HUES6 (cell line): Measurements from ENCODE around the gene DROSHA.
"Not testable (repeated sequence)": the region's sequence is repeated elsewhere in the genome, so short reads cannot be mapped to it uniquely, and the experiment has no call there.

ENCODE experiments used
- H3K27ac ChIP-seq: 2 replicates; pipeline ENCODE4 v1.7.0; 2013; ENCODE audit warnings: low read depth, mild to moderate bottlenecking, low read length, inconsistent platforms
- H3K27me3 ChIP-seq: 2 replicates; pipeline ENCODE4 v1.6.1; 2013; ENCODE audit warnings: low read length; ENCODE audit not compliant: control insufficient read depth, insufficient read depth
- H3K36me3 ChIP-seq: 2 replicates; pipeline ENCODE4 v1.6.1; 2013; ENCODE audit warnings: low read length; ENCODE audit not compliant: control insufficient read depth, insufficient read depth
- H3K4me1 ChIP-seq: 2 replicates; pipeline ENCODE4 v1.6.1; 2013; ENCODE audit warnings: low read length; ENCODE audit not compliant: control insufficient read depth, insufficient read depth
- H3K4me3 ChIP-seq: 2 replicates; pipeline ENCODE4 v1.5.1; 2013; ENCODE audit warnings: low read depth, low read length
- H3K9ac ChIP-seq: one replicate; pipeline ENCODE4 v1.6.1; 2013; ENCODE audit warnings: mild to moderate bottlenecking, low read length
- H3K9me3 ChIP-seq: 2 replicates; pipeline ENCODE4 v1.6.1; 2013; ENCODE audit warnings: low read depth, low read length; ENCODE audit not compliant: control insufficient read depth, insufficient read depth

Gene DROSHA

GRCh38 chr5:31401691-31402090 lies 130.2 kb downstream of the DROSHA start:
- no peak overlapping the region for H3K4me3 ChIP-seq
- H3K27ac ChIP-seq: no peak overlapping the region
- peaks cover 12% of the 10 kb centered on the region for H3K4me1 ChIP-seq
- H3K9me3 ChIP-seq: no peaks in the 10 kb centered on the region
- H3K27me3 ChIP-seq: no peaks in the 10 kb centered on the region
- H3K36me3 ChIP-seq: peaks cover 40% of the 10 kb centered on the region
- H3K9ac ChIP-seq: no peak overlapping the region

DNA sequence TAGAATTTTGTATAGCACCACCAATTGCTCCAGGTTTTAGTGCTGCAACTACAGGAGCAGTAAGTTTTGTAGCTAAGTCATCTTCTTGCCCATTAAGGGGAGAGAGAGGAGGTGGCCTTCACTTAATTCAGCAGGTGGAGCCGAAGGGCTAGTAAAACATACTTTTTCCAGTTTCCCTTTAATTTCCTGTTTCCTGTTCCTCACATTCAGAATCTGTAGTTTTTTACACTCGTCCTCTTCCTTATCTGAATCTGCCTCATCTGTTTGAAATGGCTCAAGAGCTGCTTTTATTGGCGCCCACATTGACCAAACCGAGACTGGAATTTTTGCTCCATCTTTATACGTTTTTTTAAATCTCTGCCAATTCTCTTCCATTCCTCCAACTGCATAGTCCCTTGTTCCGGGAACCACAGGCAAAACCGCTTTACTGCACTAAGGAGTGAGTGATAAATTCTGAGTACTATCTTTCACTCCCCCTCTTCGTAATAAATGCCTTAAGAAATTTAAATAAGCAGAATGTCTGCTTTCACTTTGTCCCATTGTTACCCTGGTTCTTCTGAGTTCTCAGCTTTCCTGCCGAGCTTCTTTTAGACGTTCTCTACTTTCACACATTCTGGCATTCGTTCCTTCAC lies 133.9 kb downstream of the DROSHA start:
- Histone ChIP-seq H3K27me3 (no peaks in the 10 kb centered on the region), H3K9me3 (no peaks in the 10 kb centered on the region), H3K36me3 (peaks cover 19% of the 10 kb centered on the region), H3K4me3 (no peak overlapping the region), H3K4me1 (peaks cover 12% of the 10 kb centered on the region), H3K9ac (no peak overlapping the region), H3K27ac (no peak overlapping the region)

GRCh38 chr5:31396611-31397295 lies 135.1 kb downstream of the DROSHA start:
- no peak overlapping the region for H3K9ac ChIP-seq
- H3K36me3 ChIP-seq: peaks cover 14% of the 10 kb centered on the region
- no peaks in the 10 kb centered on the region for H3K9me3 ChIP-seq
- no peak overlapping the region for H3K4me3 ChIP-seq
- H3K27ac ChIP-seq: no peak overlapping the region
- H3K27me3 ChIP-seq: no peaks in the 10 kb centered on the region
- H3K4me1 ChIP-seq: peaks cover 12% of the 10 kb centered on the region

DNA sequence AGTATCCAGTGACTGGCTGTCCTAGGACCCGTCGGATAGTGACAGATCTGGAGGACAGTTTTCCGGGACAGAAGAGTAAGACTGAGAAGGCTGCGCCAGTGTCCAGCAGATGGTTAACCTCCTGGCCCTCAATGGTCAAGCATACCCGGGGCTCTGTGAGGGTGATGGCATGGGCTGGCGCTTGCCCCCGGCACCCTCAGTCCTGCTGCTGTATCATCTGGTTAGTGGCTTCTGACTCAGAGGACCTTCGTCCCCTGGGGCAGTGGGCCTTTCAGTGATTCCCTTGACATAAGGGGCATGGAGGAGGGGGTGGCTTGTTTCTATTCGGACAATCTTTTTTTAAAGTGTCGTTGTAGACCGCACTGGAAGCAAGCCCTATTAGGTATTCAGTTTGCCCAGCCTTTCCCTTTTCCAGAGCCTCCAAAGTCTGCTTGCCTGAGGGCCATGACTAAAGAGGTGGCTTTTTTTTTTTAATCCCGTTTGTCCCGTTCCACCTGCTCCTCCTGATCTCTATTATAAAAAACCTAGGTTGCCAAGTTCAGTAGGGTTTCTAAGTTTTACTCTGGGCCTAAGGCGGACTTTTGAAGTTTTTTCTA lies 136.3 kb downstream of the DROSHA start:
- not testable (repeated sequence) for H3K36me3 ChIP-seq, H3K9me3 ChIP-seq, H3K9ac ChIP-seq, H3K27ac ChIP-seq, H3K27me3 ChIP-seq, H3K4me3 ChIP-seq
- H3K4me1 ChIP-seq: peaks cover 12% of the 10 kb centered on the region

DNA sequence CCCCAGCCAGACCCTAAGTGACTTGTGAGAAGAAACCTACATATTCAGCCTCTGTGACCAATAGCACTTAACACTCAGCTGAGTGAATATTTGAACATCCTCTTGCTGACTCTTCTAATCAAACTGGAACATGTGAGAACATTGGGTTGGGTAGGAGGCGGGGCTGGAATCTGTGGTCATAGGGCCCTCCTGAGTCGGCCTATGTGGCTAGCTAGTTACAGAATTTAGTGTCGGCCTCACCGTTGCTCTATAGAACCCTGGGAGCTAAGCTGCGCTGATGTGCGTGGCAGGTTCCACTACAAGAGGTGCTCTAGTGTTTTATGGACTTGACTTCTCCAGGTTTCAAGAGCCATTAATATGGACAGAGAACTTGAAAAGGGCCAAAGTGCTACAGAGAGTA lies 138.8 kb downstream of the DROSHA start:
- no peak overlapping the region for H3K4me3 ChIP-seq
- H3K36me3 ChIP-seq: no peaks in the 10 kb centered on the region
- no peak overlapping the region for H3K27ac ChIP-seq
- peaks cover 7% of the 10 kb centered on the region for H3K4me1 ChIP-seq
- H3K27me3 ChIP-seq: no peaks in the 10 kb centered on the region
- H3K9me3 ChIP-seq: peaks cover 17% of the 10 kb centered on the region
- no peak overlapping the region for H3K9ac ChIP-seq

DNA sequence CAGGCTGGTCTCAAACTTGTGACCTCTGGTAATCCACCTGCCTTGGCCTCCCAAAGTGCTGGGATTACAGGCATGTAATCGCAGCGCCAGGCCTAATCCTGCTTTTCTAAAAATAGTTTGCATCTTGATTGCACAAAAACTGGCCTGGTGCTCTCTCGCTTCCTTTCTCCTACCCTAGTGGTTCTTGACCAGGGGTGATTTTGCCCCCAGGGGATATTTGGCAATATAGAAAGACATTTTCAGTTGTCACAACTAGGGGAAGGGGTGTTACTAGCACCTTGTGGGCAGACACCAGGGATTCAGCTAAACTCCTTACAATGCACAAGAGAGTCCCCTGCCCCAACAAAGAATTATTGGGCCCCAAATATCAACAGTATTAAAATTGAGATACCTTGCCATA lies 139.8 kb downstream of the DROSHA start:
- no peak overlapping the region for H3K27ac ChIP-seq
- no peak overlapping the region for H3K4me3 ChIP-seq

GRCh38 chr5:31390256-31390655 lies 141.6 kb downstream of the DROSHA start:
- Histone ChIP-seq H3K4me3 (no peak overlapping the region), H3K27me3 (no peaks in the 10 kb centered on the region), H3K36me3 (no peaks in the 10 kb centered on the region), H3K27ac (no peak overlapping the region), H3K9ac (no peak overlapping the region), H3K9me3 (peaks cover 28% of the 10 kb centered on the region), H3K4me1 (no peaks in the 10 kb centered on the region)

More for the DNA sequence above, 139.8 kb downstream of the DROSHA start:
- Histone ChIP-seq H3K9me3 (peaks cover 28% of the 10 kb centered on the region), H3K9ac (no peak overlapping the region), H3K36me3 (no peaks in the 10 kb centered on the region), H3K4me1 (no peaks in the 10 kb centered on the region; the same call in 1 of the 2 replicates), H3K27me3 (no peaks in the 10 kb centered on the region)

- Histone ChIP-seq H3K9me3 (peaks cover 28% of the 10 kb centered on the region), H3K9ac (no peak overlapping the region), H3K27ac (no peak overlapping the region), H3K36me3 (no peaks in the 10 kb centered on the region), H3K4me3 (no peak overlapping the region), H3K27me3 (no peaks in the 10 kb centered on the region), H3K4me1 (peaks cover 13% of the 10 kb centered on the region)
Measured at GRCh38 chr5:31385774-31386537, 145.9 kb downstream of the DROSHA start.

- H3K9me3 ChIP-seq: peaks cover 17% of the 10 kb centered on the region
- no peak overlapping the region for H3K27ac ChIP-seq
- H3K4me1 ChIP-seq: peaks cover 13% of the 10 kb centered on the region
Measured at GRCh38 chr5:31383734-31384133, 148.2 kb downstream of the DROSHA start.

GRCh38 chr5:31382051-31382878 lies 149.6 kb downstream of the DROSHA start:
- no peak overlapping the region for H3K4me3 ChIP-seq
- no peaks in the 10 kb centered on the region for H3K27me3 ChIP-seq
- peaks cover 13% of the 10 kb centered on the region for H3K4me1 ChIP-seq
- H3K9me3 ChIP-seq: peaks cover 2% of the 10 kb centered on the region; the same call in 1 of the 2 replicates
- H3K9ac ChIP-seq: no peak overlapping the region
- no peak overlapping the region for H3K27ac ChIP-seq
- no peaks in the 10 kb centered on the region for H3K36me3 ChIP-seq

More at GRCh38 chr5:31383734-31384133, 148.2 kb downstream of the DROSHA start:
- no peaks in the 10 kb centered on the region for H3K27me3 ChIP-seq
- no peaks in the 10 kb centered on the region for H3K36me3 ChIP-seq
- no peak overlapping the region for H3K9ac ChIP-seq
- H3K4me3 ChIP-seq: no peak overlapping the region
